HG02678 (cell line): ENCODE measurements around the gene BMP8A.

ENCODE experiments used
- ATAC-seq: cut with Tn5 transposase; IDR thresholded peaks from one replicate; pipeline ENCODE4 v1.9.1; 2021; ENCODE audit warnings: mild to moderate bottlenecking, moderate library complexity; ENCODE audit not compliant: unreplicated experiment

Gene BMP8A

DNA sequence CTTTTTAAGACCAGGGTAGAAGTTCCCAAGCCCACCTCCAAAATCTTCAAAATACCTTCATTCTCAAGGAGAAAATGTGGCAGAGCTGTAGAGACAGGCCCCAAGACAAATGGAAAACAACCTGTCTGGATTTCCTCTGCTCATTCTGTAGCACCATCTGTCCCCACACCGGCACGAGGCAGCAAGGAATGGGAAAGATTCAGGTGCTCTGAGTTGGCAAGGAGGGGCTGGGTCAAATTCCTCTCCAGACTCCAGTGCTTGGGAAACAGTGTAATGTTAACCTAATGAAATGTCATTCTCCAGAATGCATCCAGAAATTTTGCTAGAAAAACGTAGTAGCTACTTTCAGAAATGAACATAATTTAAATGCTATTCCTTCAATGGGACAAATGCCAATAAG lies 75.9 kb downstream of the BMP8A start:
- no peak for ATAC-seq

DNA sequence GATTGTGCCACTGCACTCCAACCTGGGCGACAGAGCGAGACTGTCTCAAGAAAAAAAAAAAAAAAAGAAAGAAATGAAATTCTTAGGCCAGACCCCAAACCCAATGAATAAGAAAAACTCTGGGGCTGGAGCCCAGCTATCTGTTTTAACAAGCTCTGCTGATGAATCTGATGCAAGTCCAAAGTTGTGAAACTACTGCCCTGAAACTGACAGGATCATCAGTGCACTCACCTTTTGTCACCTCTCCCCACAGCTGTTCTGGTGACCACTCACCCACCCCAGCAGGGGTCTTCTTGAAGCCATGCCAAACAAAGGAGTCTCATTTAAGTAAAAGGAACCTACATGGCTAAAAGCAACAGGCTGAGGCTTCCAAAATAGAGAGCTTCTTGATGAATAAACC lies 76.8 kb downstream of the BMP8A start:
- ATAC-seq = no peak

- ATAC-seq = no peak
Observed at GRCh38 chr1:39569034-39569433, 77.6 kb downstream of the BMP8A start.

DNA sequence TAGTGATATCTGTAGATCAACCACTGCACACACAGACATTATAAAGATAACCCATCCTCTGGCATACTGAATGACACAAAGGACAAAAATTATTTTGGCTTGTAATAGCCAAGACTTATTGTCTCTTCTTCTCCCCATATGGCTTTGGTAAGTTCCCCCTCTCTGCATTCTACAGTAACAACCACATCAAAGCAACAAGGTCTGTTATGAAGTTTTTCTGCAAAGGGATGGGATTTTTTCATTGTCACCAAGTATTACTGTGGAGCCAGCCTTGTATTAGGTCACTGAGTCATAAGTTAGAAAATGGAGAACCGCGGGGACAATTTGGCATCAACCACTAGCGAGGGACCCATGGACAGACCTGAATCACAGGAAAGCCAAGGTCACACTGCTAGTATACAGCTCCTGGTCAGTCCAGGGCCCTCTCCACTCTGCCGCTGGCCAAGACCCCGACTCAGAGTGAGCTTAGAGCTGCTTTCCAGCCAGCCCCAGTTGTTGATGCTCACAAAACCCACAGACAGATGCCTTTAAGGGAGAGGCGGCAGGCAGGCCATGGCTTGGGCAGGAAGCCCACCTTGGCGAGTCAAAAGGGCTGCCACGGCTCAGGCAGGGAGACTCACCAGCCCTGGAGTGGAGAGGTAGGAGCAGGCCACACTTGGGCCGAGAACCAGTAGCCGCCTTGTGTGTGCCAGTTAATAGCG lies 79.2 kb downstream of the BMP8A start:
- no peak for ATAC-seq

GRCh38 chr1:39571178-39571483 lies 79.7 kb downstream of the BMP8A start:
- no peak for ATAC-seq

- ATAC-seq = no peak
Observed at GRCh38 chr1:39572379-39573096, 81.1 kb downstream of the BMP8A start.

- no peak for ATAC-seq
Observed at GRCh38 chr1:39573097-39573465, 81.6 kb downstream of the BMP8A start.

DNA sequence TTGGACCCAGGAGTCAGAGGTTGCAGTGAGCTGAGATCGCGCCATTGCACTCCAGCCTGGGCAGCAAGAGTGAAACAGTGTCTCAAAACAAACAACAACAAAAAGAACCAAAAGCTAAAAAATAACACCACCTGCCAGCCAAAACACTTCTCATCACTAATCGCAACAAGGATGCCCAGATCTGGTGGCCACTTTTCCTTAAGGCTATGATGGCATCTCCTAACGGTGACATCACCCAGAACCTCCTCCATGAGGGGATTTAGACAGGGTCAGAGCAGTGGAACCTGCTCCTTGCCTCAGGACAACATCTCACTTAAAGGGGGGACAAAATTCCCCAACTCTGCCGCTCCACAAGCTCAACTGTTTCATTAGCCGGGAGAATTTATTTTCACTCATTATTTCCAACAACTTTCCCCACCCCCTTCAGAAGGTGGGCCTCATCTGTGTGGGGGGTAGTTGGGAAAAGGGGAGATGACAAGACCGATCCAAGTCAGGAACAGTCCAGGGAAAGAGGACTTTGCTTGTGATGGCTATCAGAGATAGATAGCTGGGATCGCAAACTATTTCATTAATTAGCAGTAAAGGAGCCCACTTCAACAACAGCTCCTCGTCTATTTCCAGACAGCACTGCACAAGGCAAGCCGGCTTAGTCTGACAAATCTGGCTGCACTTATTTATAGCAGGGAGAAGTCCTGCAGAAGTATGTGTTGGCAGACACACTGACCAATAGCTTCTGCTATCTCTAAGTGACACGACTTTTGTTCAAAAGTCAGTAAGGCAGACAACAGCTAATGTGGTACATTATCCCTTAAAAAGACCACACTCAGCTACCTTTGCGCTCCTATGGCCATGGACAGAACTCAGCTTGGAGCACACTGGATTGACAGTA lies 82.5 kb downstream of the BMP8A start:
- no peak for ATAC-seq

- ATAC-seq = no peak
Observed at GRCh38 chr1:39574646-39575045, 83.2 kb downstream of the BMP8A start.
